A549 (cell line): ENCODE measurements around the gene PIEZO2.

Experiments
- BHLHE40 ChIP-seq: IDR thresholded peaks from 2 replicates; pipeline ENCODE4 v1.6.1; 2012; ENCODE audit warnings: low read depth, low read length, inconsistent platforms
- EP300 ChIP-seq, 2 experiments: fragments of >200 bp; sonication (Bioruptor Twin); formaldehyde crosslinking; IDR thresholded peaks; 2 replicates in 1 of 2; 3 replicates in 1 of 2; pipeline ENCODE4 v1.6.1; 2016 to 2017
- JUNB ChIP-seq: fragments of >200 bp; sonication (Bioruptor Twin); formaldehyde crosslinking; IDR thresholded peaks from 2 replicates; pipeline ENCODE4 v1.6.1; 2016
- MYC ChIP-seq: IDR thresholded peaks from 2 replicates; pipeline ENCODE4 v1.6.1; 2012; ENCODE audit warnings: mild to moderate bottlenecking, inconsistent platforms, low read length, improper control_type of control experiment, borderline replicate concordance
- NFE2L2 ChIP-seq: fragments of 150-350 bp; conservative IDR thresholded peaks from 2 replicates; pipeline ENCODE4 v1.6.1; 2014; ENCODE audit warnings: low read length
- RAD21 ChIP-seq, 2 experiments: fragments of >200 bp in 1 of 2; sonication (Bioruptor Twin) in 1 of 2; formaldehyde crosslinking in 1 of 2; IDR thresholded peaks in 1 of 2; conservative IDR thresholded peaks in 1 of 2; 2 replicates in 1 of 2; 3 replicates in 1 of 2; pipeline ENCODE4 v1.6.1; 2012 to 2018; ENCODE audit warnings: inconsistent platforms in 1 of 2
- RFX5 ChIP-seq: fragments of 450-650 bp; IDR thresholded peaks from 2 replicates; pipeline ENCODE4 v1.7.1; 2014; ENCODE audit warnings: antibody characterized with exemption, mild to moderate bottlenecking, moderate library complexity
- SREBF2 ChIP-seq: fragments of 450-650 bp; IDR thresholded peaks from 2 replicates; pipeline ENCODE4 v1.6.1; 2014; ENCODE audit warnings: mild to moderate bottlenecking, moderate library complexity
- USF2 ChIP-seq: fragments of 450-650 bp; IDR thresholded peaks from 2 replicates; pipeline ENCODE4 v1.6.1; 2014; ENCODE audit warnings: antibody characterized with exemption
- TF ChIP-seq, protein P1 (sequence below): fragments of >200 bp; sonication (Bioruptor Twin); formaldehyde crosslinking; IDR thresholded peaks from 3 replicates; pipeline ENCODE4 v1.5.1; 2016
- TF ChIP-seq, protein P2 (sequence below): fragments of 150-350 bp; IDR thresholded peaks from 2 replicates; pipeline ENCODE4 v1.6.1; 2014; ENCODE audit warnings: low read depth, mild to moderate bottlenecking, low read length
- TF ChIP-seq, protein P3 (sequence below): fragments of 200-600 bp; sonication (generic); IDR thresholded peaks from 2 replicates; pipeline ENCODE4 v1.6.1; 2016; ENCODE audit warnings: antibody characterized with exemption, mild to moderate bottlenecking, moderate library complexity

GRCh38 chr18:10858477-10858876, 290.9 kb downstream of the PIEZO2 start:
- TF ChIP-seq SREBF2 (no peak), NFE2L2 (no peak), EP300 (IDR thresholded peaks at IDR 0.05) (no peak), RFX5 (no peak), BHLHE40 (no peak), USF2 (no peak), RAD21 (conservative IDR thresholded peaks at IDR 0.05 in 1 of 2, IDR thresholded peaks at IDR 0.05 in 1 of 2) (no peak), MYC (no peak), JUNB (no peak)
- TF ChIP-seq, protein P1, sequence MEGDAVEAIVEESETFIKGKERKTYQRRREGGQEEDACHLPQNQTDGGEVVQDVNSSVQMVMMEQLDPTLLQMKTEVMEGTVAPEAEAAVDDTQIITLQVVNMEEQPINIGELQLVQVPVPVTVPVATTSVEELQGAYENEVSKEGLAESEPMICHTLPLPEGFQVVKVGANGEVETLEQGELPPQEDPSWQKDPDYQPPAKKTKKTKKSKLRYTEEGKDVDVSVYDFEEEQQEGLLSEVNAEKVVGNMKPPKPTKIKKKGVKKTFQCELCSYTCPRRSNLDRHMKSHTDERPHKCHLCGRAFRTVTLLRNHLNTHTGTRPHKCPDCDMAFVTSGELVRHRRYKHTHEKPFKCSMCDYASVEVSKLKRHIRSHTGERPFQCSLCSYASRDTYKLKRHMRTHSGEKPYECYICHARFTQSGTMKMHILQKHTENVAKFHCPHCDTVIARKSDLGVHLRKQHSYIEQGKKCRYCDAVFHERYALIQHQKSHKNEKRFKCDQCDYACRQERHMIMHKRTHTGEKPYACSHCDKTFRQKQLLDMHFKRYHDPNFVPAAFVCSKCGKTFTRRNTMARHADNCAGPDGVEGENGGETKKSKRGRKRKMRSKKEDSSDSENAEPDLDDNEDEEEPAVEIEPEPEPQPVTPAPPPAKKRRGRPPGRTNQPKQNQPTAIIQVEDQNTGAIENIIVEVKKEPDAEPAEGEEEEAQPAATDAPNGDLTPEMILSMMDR: no peak
- TF ChIP-seq, protein P2, sequence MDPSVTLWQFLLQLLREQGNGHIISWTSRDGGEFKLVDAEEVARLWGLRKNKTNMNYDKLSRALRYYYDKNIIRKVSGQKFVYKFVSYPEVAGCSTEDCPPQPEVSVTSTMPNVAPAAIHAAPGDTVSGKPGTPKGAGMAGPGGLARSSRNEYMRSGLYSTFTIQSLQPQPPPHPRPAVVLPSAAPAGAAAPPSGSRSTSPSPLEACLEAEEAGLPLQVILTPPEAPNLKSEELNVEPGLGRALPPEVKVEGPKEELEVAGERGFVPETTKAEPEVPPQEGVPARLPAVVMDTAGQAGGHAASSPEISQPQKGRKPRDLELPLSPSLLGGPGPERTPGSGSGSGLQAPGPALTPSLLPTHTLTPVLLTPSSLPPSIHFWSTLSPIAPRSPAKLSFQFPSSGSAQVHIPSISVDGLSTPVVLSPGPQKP: no peak
- TF ChIP-seq, protein P3, sequence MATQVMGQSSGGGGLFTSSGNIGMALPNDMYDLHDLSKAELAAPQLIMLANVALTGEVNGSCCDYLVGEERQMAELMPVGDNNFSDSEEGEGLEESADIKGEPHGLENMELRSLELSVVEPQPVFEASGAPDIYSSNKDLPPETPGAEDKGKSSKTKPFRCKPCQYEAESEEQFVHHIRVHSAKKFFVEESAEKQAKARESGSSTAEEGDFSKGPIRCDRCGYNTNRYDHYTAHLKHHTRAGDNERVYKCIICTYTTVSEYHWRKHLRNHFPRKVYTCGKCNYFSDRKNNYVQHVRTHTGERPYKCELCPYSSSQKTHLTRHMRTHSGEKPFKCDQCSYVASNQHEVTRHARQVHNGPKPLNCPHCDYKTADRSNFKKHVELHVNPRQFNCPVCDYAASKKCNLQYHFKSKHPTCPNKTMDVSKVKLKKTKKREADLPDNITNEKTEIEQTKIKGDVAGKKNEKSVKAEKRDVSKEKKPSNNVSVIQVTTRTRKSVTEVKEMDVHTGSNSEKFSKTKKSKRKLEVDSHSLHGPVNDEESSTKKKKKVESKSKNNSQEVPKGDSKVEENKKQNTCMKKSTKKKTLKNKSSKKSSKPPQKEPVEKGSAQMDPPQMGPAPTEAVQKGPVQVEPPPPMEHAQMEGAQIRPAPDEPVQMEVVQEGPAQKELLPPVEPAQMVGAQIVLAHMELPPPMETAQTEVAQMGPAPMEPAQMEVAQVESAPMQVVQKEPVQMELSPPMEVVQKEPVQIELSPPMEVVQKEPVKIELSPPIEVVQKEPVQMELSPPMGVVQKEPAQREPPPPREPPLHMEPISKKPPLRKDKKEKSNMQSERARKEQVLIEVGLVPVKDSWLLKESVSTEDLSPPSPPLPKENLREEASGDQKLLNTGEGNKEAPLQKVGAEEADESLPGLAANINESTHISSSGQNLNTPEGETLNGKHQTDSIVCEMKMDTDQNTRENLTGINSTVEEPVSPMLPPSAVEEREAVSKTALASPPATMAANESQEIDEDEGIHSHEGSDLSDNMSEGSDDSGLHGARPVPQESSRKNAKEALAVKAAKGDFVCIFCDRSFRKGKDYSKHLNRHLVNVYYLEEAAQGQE: no peak
